Stomach (tissue), 4 donors: ENCODE results near the gene ETFA.

Experiments used
- EP300 ChIP-seq: sonication (generic); formaldehyde crosslinking; IDR thresholded peaks from one replicate; pipeline ENCODE4 v1.6.1; 2017; ENCODE audit warnings: antibody characterized with exemption
- POLR2A ChIP-seq, 4 donors: fragments of 450-650 bp; IDR thresholded peaks; one replicate each; pipeline ENCODE4 v1.6.1; 2016; ENCODE audit warnings: antibody characterized with exemption in 4 of 4, control low read depth in 2 of 4, mild to moderate bottlenecking in 1 of 4, moderate library complexity in 1 of 4
- TF ChIP-seq, protein P1 (sequence below), 7 experiments: fragments of 450-650 bp in 4 of 7; fragments of 200-600 bp in 3 of 7; sonication (generic) in 3 of 7; IDR thresholded peaks; one replicate each; pipeline ENCODE4 v1.5.1; 2016 to 2019; ENCODE audit warnings: antibody characterized with exemption in 7 of 7, control low read depth in 2 of 7, mild to moderate bottlenecking in 1 of 7

DNA sequence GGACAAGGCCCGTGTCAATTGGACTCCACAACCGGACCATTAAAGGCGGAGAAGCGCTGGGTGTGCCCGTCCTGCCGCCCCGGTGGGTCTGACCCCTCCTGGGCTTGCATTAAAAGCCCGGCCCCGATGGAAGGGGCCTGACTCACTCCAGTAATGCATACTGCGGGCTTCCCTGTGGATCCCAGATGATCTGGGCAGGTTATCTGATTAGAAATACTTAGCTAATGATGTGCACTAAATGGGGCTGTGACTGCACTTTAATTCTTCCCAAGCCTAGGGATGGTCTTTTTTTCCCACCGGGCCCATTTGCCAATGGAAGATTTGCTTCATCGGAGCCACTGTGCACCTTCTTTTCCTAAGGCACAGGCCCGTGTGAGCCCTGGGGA lies 126.6 kb downstream of the ETFA start:
- no peak for TF ChIP-seq POLR2A (IDR thresholded peaks at IDR 0.05)
- TF ChIP-seq, protein P1, sequence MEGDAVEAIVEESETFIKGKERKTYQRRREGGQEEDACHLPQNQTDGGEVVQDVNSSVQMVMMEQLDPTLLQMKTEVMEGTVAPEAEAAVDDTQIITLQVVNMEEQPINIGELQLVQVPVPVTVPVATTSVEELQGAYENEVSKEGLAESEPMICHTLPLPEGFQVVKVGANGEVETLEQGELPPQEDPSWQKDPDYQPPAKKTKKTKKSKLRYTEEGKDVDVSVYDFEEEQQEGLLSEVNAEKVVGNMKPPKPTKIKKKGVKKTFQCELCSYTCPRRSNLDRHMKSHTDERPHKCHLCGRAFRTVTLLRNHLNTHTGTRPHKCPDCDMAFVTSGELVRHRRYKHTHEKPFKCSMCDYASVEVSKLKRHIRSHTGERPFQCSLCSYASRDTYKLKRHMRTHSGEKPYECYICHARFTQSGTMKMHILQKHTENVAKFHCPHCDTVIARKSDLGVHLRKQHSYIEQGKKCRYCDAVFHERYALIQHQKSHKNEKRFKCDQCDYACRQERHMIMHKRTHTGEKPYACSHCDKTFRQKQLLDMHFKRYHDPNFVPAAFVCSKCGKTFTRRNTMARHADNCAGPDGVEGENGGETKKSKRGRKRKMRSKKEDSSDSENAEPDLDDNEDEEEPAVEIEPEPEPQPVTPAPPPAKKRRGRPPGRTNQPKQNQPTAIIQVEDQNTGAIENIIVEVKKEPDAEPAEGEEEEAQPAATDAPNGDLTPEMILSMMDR (IDR thresholded peaks at IDR 0.05), result no peak
- TF ChIP-seq EP300, result no peak
